Ishikawa (cell line): ENCODE results near the gene DIP2B.

Experiments used
- CEBPB ChIP-seq: IDR thresholded peaks from 2 replicates; pipeline ENCODE4 v1.6.1; 2012
- CREB1 ChIP-seq: IDR thresholded peaks from 2 replicates; pipeline ENCODE4 v1.6.1; 2012; ENCODE audit warnings: low read depth
- EGR1 ChIP-seq: IDR thresholded peaks from 2 replicates; pipeline ENCODE4 v1.6.1; 2012
- EP300 ChIP-seq: IDR thresholded peaks from 2 replicates; pipeline ENCODE4 v1.6.1; 2012; ENCODE audit warnings: borderline replicate concordance
- FOXM1 ChIP-seq: IDR thresholded peaks from 2 replicates; pipeline ENCODE4 v1.6.1; 2012; ENCODE audit warnings: low read depth, borderline replicate concordance
- MAX ChIP-seq: IDR thresholded peaks from 2 replicates; pipeline ENCODE4 v1.6.1; 2012
- NFIC ChIP-seq: IDR thresholded peaks from 2 replicates; pipeline ENCODE4 v1.6.1; 2012
- RAD21 ChIP-seq: IDR thresholded peaks from 2 replicates; pipeline ENCODE4 v1.6.1; 2012; ENCODE audit warnings: low read depth
- REST ChIP-seq: IDR thresholded peaks from 2 replicates; pipeline ENCODE4 v1.6.1; 2012; ENCODE audit warnings: low read depth, mild to moderate bottlenecking
- TAF1 ChIP-seq: IDR thresholded peaks from 2 replicates; pipeline ENCODE4 v1.6.1; 2012; ENCODE audit warnings: low read depth, mild to moderate bottlenecking
- TCF12 ChIP-seq: IDR thresholded peaks from 2 replicates; pipeline ENCODE4 v1.6.1; 2012; ENCODE audit warnings: low read depth
- TEAD4 ChIP-seq: IDR thresholded peaks from 2 replicates; pipeline ENCODE4 v1.6.1; 2012
- USF1 ChIP-seq: IDR thresholded peaks from 2 replicates; pipeline ENCODE4 v1.6.1; 2012
- YY1 ChIP-seq: IDR thresholded peaks from 2 replicates; pipeline ENCODE4 v1.6.1; 2012; ENCODE audit warnings: low read depth
- ZBTB7A ChIP-seq: IDR thresholded peaks from 2 replicates; pipeline ENCODE4 v1.6.1; 2012; ENCODE audit warnings: low read depth

DIP2B gene

GRCh38 chr12:50520416-50521207 is 15.8 kb downstream of the DIP2B start:
- TF ChIP-seq MAX (no peak), CEBPB (no peak), FOXM1 (no peak), TCF12 (no peak), TAF1 (no peak), REST (no peak)

GRCh38 chr12:50523772-50524171 is 19.0 kb downstream of the DIP2B start:
- TF ChIP-seq EP300 (no peak), FOXM1 (no peak), TCF12 (no peak), YY1 (no peak), TEAD4 (no peak), EGR1 (no peak), RAD21 (no peak), TAF1 (no peak), CEBPB (no peak), MAX (no peak), ZBTB7A (no peak), REST (no peak), NFIC (no peak), USF1 (no peak), CREB1 (no peak)

GRCh38 chr12:50524621-50525020 is 19.8 kb downstream of the DIP2B start:
- TF ChIP-seq REST (no peak), NFIC (no peak), EP300 (no peak)

- TF ChIP-seq FOXM1, result no peak
- TF ChIP-seq CREB1, result no peak
- TF ChIP-seq TAF1, result no peak
Measured at GRCh38 chr12:50525422-50525821, 20.6 kb downstream of the DIP2B start.

GRCh38 chr12:50527359-50527726 is 22.6 kb downstream of the DIP2B start:
- TF ChIP-seq EGR1, result no peak
- TF ChIP-seq MAX, result no peak
- TF ChIP-seq TAF1, result no peak
- no peak for TF ChIP-seq REST
- no peak for TF ChIP-seq TEAD4
- TF ChIP-seq USF1, result no peak
- TF ChIP-seq CREB1, result no peak
- no peak for TF ChIP-seq EP300
- TF ChIP-seq ZBTB7A, result no peak
- TF ChIP-seq CEBPB, result no peak
- TF ChIP-seq FOXM1, result no peak
- no peak for TF ChIP-seq NFIC
- TF ChIP-seq TCF12, result no peak
- TF ChIP-seq YY1, result no peak
- no peak for TF ChIP-seq RAD21
